ENCODE measurements around the gene PICALM.

The PICALM gene

GRCh38 chr11:86052693-86053641 is 15.9 kb downstream of the PICALM start:
- Histone ChIP-seq H3K4me3 (ENCODE audit: low read depth, low read length) (no peak overlapping the region), H3K9me3 (ENCODE audit: severe bottlenecking) (no peaks in the 10 kb centered on the region), H3K36me3 (no peaks in the 10 kb centered on the region), H3K27me3 (ENCODE audit: insufficient read depth, low read depth, severe bottlenecking) (no peaks in the 10 kb centered on the region), H3K27ac (no peak overlapping the region)
- no peak for TF ChIP-seq CTCF (IDR thresholded peaks at IDR 0.05; ENCODE audit: low read depth, low read length)
- DNase-seq: no peak

GRCh38 chr11:86050196-86050709 is 18.6 kb downstream of the PICALM start:
- H3K36me3 ChIP-seq: no peaks in the 10 kb centered on the region
- no peaks in the 10 kb centered on the region for H3K27me3 ChIP-seq (ENCODE audit: insufficient read depth, low read depth, severe bottlenecking)
- no peak for TF ChIP-seq CTCF (IDR thresholded peaks at IDR 0.05; ENCODE audit: low read depth, low read length)

GRCh38 chr11:86047275-86047991 is 21.5 kb downstream of the PICALM start:
- H3K27me3 ChIP-seq (ENCODE audit: insufficient read depth, low read depth, severe bottlenecking): no peaks in the 10 kb centered on the region
- no peaks in the 10 kb centered on the region for H3K36me3 ChIP-seq
- H3K27ac ChIP-seq: no peak overlapping the region
- TF ChIP-seq CTCF (IDR thresholded peaks at IDR 0.05; ENCODE audit: low read depth, low read length): no peak
- no peaks in the 10 kb centered on the region for H3K9me3 ChIP-seq (ENCODE audit: severe bottlenecking)
- no peak overlapping the region for H3K4me3 ChIP-seq (ENCODE audit: low read depth, low read length)
- DNase-seq: no peak

More at GRCh38 chr11:86050196-86050709, 18.6 kb downstream of the PICALM start:
- DNase-seq: no peak
- Histone ChIP-seq H3K9me3 (ENCODE audit: severe bottlenecking) (no peaks in the 10 kb centered on the region), H3K27ac (no peak overlapping the region), H3K4me3 (ENCODE audit: low read depth, low read length) (no peak overlapping the region)

- Histone ChIP-seq H3K9me3 (ENCODE audit: severe bottlenecking) (no peaks in the 10 kb centered on the region), H3K27me3 (ENCODE audit: insufficient read depth, low read depth, severe bottlenecking) (no peaks in the 10 kb centered on the region), H3K27ac (no peak overlapping the region), H3K4me3 (ENCODE audit: low read depth, low read length) (no peak overlapping the region), H3K36me3 (no peaks in the 10 kb centered on the region)
- no peak for DNase-seq
- TF ChIP-seq CTCF (IDR thresholded peaks at IDR 0.05; ENCODE audit: low read depth, low read length): no peak
Observed at GRCh38 chr11:86046116-86046515, 22.8 kb downstream of the PICALM start.

GRCh38 chr11:86043765-86044503 is 24.9 kb downstream of the PICALM start:
- Histone ChIP-seq H3K4me3 (ENCODE audit: low read depth, low read length) (no peak overlapping the region), H3K9me3 (ENCODE audit: severe bottlenecking) (no peaks in the 10 kb centered on the region), H3K36me3 (no peaks in the 10 kb centered on the region), H3K27ac (no peak overlapping the region), H3K27me3 (ENCODE audit: insufficient read depth, low read depth, severe bottlenecking) (no peaks in the 10 kb centered on the region)
- no peak for TF ChIP-seq CTCF (IDR thresholded peaks at IDR 0.05; ENCODE audit: low read depth, low read length)
- DNase-seq: no peak

All from WERI-Rb-1 (cell line).